Nephron (organoid): ENCODE measurements around the gene MALRD1.

Experiments used
- H3K27ac Mint-ChIP-seq, 3 experiments: 2 replicates each; pipeline ENCODE4 v1.8.0; 2020; ENCODE audit warnings: mixed read lengths in 3 of 3, mild to moderate bottlenecking in 2 of 3, moderate library complexity in 1 of 3
- H3K27me3 Mint-ChIP-seq: 2 replicates; pipeline ENCODE4 v1.8.0; 2021; ENCODE audit warnings: low read depth, mild to moderate bottlenecking, moderate library complexity, mixed read lengths
- H3K36me3 Mint-ChIP-seq: 2 replicates; pipeline ENCODE4 v1.8.0; 2020; ENCODE audit warnings: low read depth, mixed read lengths
- H3K4me1 Mint-ChIP-seq: 2 replicates; pipeline ENCODE4 v1.8.0; 2020; ENCODE audit warnings: mixed read lengths
- H3K4me3 Mint-ChIP-seq, 3 experiments: 2 replicates each; pipeline ENCODE4 v1.8.0; 2020; ENCODE audit warnings: mild to moderate bottlenecking in 3 of 3, mixed read lengths in 3 of 3, moderate library complexity in 2 of 3
- H3K9me3 Mint-ChIP-seq: 2 replicates; pipeline ENCODE4 v1.8.0; 2020; ENCODE audit warnings: mixed read lengths
- CTCF ChIP-seq, 3 experiments: fragments of 200-600 bp; sonication (generic); IDR thresholded peaks; one replicate each; pipeline ENCODE4 v1.5.0; 2021; ENCODE audit warnings: antibody characterized with exemption in 3 of 3; ENCODE audit not compliant: unreplicated experiment in 3 of 3

Gene MALRD1

GRCh38 chr10:19563388-19564141 lies 515.0 kb downstream of the MALRD1 start:
- TF ChIP-seq CTCF (IDR thresholded peaks at IDR 0.05; ENCODE audit: unreplicated experiment in 3 of 3) = no peak
- Mint-ChIP-seq H3K27ac (no peak overlapping the region), H3K27me3 (no peaks in the 10 kb centered on the region), H3K9me3 (no peaks in the 10 kb centered on the region), H3K36me3 (no peaks in the 10 kb centered on the region), H3K4me3 (no peak overlapping the region), H3K4me1 (no peaks in the 10 kb centered on the region)

GRCh38 chr10:19570120-19570519 lies 521.5 kb downstream of the MALRD1 start:
- peak overlapping the region; percentile 18 to 52 (median 31) for H3K27ac Mint-ChIP-seq
- peak overlapping the region in 2 of 3 experiments; percentile 20 to 45 for H3K4me3 Mint-ChIP-seq
- no peaks in the 10 kb centered on the region for H3K9me3 Mint-ChIP-seq
- no peaks in the 10 kb centered on the region for H3K36me3 Mint-ChIP-seq
- H3K4me1 Mint-ChIP-seq = peaks cover 17% of the 10 kb centered on the region
- no peak for TF ChIP-seq CTCF (IDR thresholded peaks at IDR 0.05; ENCODE audit: unreplicated experiment in 3 of 3)
- no peaks in the 10 kb centered on the region for H3K27me3 Mint-ChIP-seq

GRCh38 chr10:19570991-19571390 lies 522.4 kb downstream of the MALRD1 start:
- Mint-ChIP-seq H3K9me3 (no peaks in the 10 kb centered on the region), H3K27ac (peak overlapping the region; percentile 29 to 90 (median 85)), H3K4me1 (peaks cover 17% of the 10 kb centered on the region), H3K4me3 (peak overlapping the region in 2 of 3 experiments; percentile 64 to 73), H3K36me3 (no peaks in the 10 kb centered on the region), H3K27me3 (no peaks in the 10 kb centered on the region)
- TF ChIP-seq CTCF (IDR thresholded peaks at IDR 0.05; ENCODE audit: unreplicated experiment in 3 of 3) = no peak

GRCh38 chr10:19572056-19572455 lies 523.5 kb downstream of the MALRD1 start:
- Mint-ChIP-seq H3K4me3 (peak overlapping the region; percentile 59 to 82 (median 80)), H3K27ac (peak overlapping the region; percentile 81 to 98 (median 89)), H3K36me3 (no peaks in the 10 kb centered on the region), H3K27me3 (no peaks in the 10 kb centered on the region), H3K4me1 (peaks cover 22% of the 10 kb centered on the region), H3K9me3 (no peaks in the 10 kb centered on the region)
- no peak for TF ChIP-seq CTCF (IDR thresholded peaks at IDR 0.05; ENCODE audit: unreplicated experiment in 3 of 3)

- TF ChIP-seq CTCF (IDR thresholded peaks at IDR 0.05; ENCODE audit: unreplicated experiment in 3 of 3) = no peak
- Mint-ChIP-seq H3K36me3 (no peaks in the 10 kb centered on the region), H3K27ac (no peak overlapping the region), H3K4me3 (no peak overlapping the region), H3K9me3 (no peaks in the 10 kb centered on the region), H3K27me3 (no peaks in the 10 kb centered on the region), H3K4me1 (peaks cover 25% of the 10 kb centered on the region)
Measured at GRCh38 chr10:19576576-19576975, 528.0 kb downstream of the MALRD1 start.

GRCh38 chr10:19577381-19577780 lies 528.8 kb downstream of the MALRD1 start:
- Mint-ChIP-seq H3K27ac (peak overlapping the region in 1 of 3 experiments; percentile 28), H3K36me3 (no peaks in the 10 kb centered on the region), H3K27me3 (no peaks in the 10 kb centered on the region), H3K9me3 (no peaks in the 10 kb centered on the region), H3K4me1 (peaks cover 20% of the 10 kb centered on the region), H3K4me3 (no peak overlapping the region)
- no peak for TF ChIP-seq CTCF (IDR thresholded peaks at IDR 0.05; ENCODE audit: unreplicated experiment in 3 of 3)
